ENCODE results near the gene MATN1.

DNA sequence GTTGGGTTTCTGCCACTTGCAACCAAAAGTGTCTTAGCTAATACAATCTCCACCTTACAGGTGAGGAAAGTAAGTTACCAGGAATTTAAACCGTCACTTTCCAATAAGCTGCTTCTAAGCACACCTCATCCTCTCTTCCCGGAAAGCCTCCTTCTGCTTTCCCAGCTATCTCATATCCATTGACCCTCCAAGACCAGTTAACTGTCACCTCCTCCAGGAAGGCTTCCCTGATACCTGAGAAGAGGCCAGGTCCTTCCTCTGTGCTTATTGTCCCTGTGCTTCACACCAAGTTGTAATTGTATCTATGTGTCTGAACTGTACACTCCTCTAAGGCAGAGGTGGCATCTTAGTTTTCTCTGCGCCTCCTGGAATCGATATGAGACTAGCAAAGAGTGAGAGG, 11.2 kb upstream of the MATN1 start:
- TF ChIP-seq, protein P1, sequence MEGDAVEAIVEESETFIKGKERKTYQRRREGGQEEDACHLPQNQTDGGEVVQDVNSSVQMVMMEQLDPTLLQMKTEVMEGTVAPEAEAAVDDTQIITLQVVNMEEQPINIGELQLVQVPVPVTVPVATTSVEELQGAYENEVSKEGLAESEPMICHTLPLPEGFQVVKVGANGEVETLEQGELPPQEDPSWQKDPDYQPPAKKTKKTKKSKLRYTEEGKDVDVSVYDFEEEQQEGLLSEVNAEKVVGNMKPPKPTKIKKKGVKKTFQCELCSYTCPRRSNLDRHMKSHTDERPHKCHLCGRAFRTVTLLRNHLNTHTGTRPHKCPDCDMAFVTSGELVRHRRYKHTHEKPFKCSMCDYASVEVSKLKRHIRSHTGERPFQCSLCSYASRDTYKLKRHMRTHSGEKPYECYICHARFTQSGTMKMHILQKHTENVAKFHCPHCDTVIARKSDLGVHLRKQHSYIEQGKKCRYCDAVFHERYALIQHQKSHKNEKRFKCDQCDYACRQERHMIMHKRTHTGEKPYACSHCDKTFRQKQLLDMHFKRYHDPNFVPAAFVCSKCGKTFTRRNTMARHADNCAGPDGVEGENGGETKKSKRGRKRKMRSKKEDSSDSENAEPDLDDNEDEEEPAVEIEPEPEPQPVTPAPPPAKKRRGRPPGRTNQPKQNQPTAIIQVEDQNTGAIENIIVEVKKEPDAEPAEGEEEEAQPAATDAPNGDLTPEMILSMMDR (IDR thresholded peaks at IDR 0.05; ENCODE audit: poor library complexity), result no peak
- no peak for TF ChIP-seq EZH2 (IDR thresholded peaks at IDR 0.05; ENCODE audit: borderline replicate concordance)
